Psoas muscle (tissue), 8 donors: ENCODE data around the gene CLSTN3. TPM values are rescaled to one million over a fixed set of nuclear protein-coding genes. Genes with fewer than 3 reads are reported as not detected.

ENCODE experiments used
- ATAC-seq, 4 donors: fragments of 200-7000 bp; cut with Tn5 transposase; one replicate each; pipeline ENCODE4 v1.9.1; 2020; ENCODE audit warnings: moderate library complexity in 3 of 4, mild to moderate bottlenecking in 2 of 4
- DNase-seq, 2 donors: peaks; one replicate each; pipeline ENCODE4 v3.0.0-alpha.2; 2020
- H3K27ac ChIP-seq: fragments of 200-600 bp; one replicate; pipeline ENCODE4 v1.8.0; 2022
- H3K27me3 ChIP-seq, 3 donors: fragments of 200-600 bp in 1 of 3; one replicate each; pipeline versions ENCODE4 v1.6.1 to v1.8.0; 2013 to 2022; ENCODE audit warnings: low read length in 2 of 3, mild to moderate bottlenecking in 2 of 3, moderate library complexity in 1 of 3; ENCODE audit not compliant: insufficient read depth in 3 of 3
- H3K36me3 ChIP-seq, 2 donors: fragments of 200-600 bp in 1 of 2; one replicate each; pipeline versions ENCODE4 v1.6.1 to v1.8.0; 2013 to 2022; ENCODE audit warnings: low read depth in 1 of 2, mild to moderate bottlenecking in 1 of 2, moderate library complexity in 1 of 2; ENCODE audit not compliant: insufficient read depth in 1 of 2
- H3K4me1 ChIP-seq: fragments of 200-600 bp; one replicate; pipeline ENCODE4 v1.8.0; 2022
- H3K4me3 ChIP-seq: fragments of 200-600 bp; one replicate; pipeline ENCODE4 v1.8.0; 2022; ENCODE audit warnings: mild to moderate bottlenecking
- H3K9me3 ChIP-seq: fragments of 200-600 bp; one replicate; pipeline ENCODE4 v1.8.0; 2022
- CTCF ChIP-seq: fragments of 200-600 bp; IDR thresholded peaks from one replicate; pipeline ENCODE4 v1.8.0; 2022; ENCODE audit warnings: antibody characterized with exemption
- WGBS, 3 donors: extraction: QIAGEN DNeasy Blood & Tissue Kit; methylation state at CpG; one replicate each; pipeline versions ENCODE4 v1.1.6 to v1.1.7; 2013; 5-methylcytosine and 5-hydroxymethylcytosine counted together
- intact Hi-C, 2 donors: fragments of 100-400 bp; cut with DNase I; formaldehyde crosslinking; loops; one replicate each; pipeline versions ENCODE4 v1.11.0 to v1.14.2; 2022
- polyA plus RNA-seq, 3 donors: library from polyadenylated mRNA; stranded (reverse); fragments of 200-250 nt; gene quantifications; one replicate each; pipeline ENCODE4 v1.2.3, GENCODE V29; 2013
- total RNA-seq, 4 donors: library from RNA; stranded (reverse); fragmentation: NEBNext Ultra II Directional in 2 of 4; extraction: Animal tissue kit (Norgen Biotek cat#: 25700) in 2 of 4; gene quantifications; one replicate each; pipeline versions ENCODE4 v1.2.1 to v1.2.4, GENCODE V29; 2021 to 2023
- donor health status: healthy with polysubstance abuse.
- donor health status: DM: no; HTN: no; CAD: no; lungs with moderate emphysema.
- donor health status: Bipolar disorder and iron deficiency.
- donor health status: healthy.
- donor health status: DM: yes; HTN: yes; CAD: no.
- donor health status: DM: no; HTN: no; CAD: no.
- donor health status: DM: no; HTN: no; CAD: no.
- donor health status: DM: yes; HTN: yes; CAD: no.

Gene CLSTN3
- total and polyA plus RNA-seq, 7 donors: 1.2 to 5.1 (median 3.2) TPM

DNA sequence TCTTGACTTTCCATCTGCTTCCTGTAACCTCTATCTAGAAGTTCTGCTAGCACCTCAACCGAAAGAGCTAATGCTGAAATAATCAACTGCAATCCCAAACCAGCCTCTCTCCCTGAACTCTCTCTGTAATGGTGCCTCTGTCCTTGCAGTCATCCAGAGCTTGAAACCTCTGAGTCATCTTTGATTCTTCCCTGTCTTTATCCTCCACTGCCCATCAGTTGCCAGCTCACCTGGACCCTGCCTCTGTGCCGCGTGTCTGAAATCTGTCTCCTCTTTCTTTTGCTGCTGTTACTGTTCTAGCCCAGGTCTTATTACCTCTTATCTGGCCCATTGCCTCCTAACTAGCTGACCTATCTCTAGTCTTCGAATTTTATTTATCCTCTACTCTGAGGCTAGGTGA lies 15.5 kb downstream of the CLSTN3 start:
- DNase-seq (no peak), ATAC-seq (no peak)
- no peaks in the 10 kb centered on the region for H3K9me3 ChIP-seq
- TF ChIP-seq CTCF: no peak
- H3K36me3 ChIP-seq: no peaks in the 10 kb centered on the region
- H3K4me1 ChIP-seq: no peaks in the 10 kb centered on the region
- WGBS, 3 donors: 79 to 90% (median 82%) methylated on average over 4 of the region's 4 CpGs
- no peak overlapping the region for H3K27ac ChIP-seq
- intact Hi-C loops: loop anchor here in 1 of 2 donors (10.0 kb wide), 1 partner anchor 489 kb away; no protein-coding TSS in a partner anchor
- H3K4me3 ChIP-seq: no peak overlapping the region
- no peaks in the 10 kb centered on the region for H3K27me3 ChIP-seq

DNA sequence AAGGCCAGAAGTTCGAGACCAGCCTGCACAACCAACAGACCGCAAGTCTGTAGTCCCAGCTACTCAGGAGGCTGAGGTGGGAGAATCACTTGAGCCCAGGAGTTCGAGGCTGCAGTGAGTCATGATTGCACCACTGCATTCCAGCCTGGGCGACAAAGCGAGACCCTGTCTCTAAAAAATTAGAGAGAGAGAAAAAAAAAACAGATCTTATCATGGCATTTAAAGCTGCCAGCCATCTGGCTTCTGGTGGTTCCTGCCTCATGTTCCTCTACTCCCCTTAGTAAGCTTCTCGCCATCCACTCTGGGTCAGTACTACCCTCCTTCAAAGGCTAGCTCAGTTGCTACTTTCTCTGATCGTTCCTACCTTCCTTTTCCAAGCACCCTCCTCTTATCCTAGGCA lies 16.1 kb downstream of the CLSTN3 start:
- intact Hi-C loops: loop anchor here in 1 of 2 donors (10.0 kb wide), 1 partner anchor 489 kb away; no protein-coding TSS in a partner anchor
- H3K27me3 ChIP-seq: no peaks in the 10 kb centered on the region
- H3K27ac ChIP-seq: no peak overlapping the region
- no peak for TF ChIP-seq CTCF
- ATAC-seq (no peak), DNase-seq (no peak)
- H3K36me3 ChIP-seq: no peaks in the 10 kb centered on the region
- no peaks in the 10 kb centered on the region for H3K4me1 ChIP-seq
- WGBS, 3 donors: 86 to 92% (median 89%) methylated on average over 7 of the region's 7 CpGs
- no peaks in the 10 kb centered on the region for H3K9me3 ChIP-seq
- no peak overlapping the region for H3K4me3 ChIP-seq

- Histone ChIP-seq H3K27me3 (no peaks in the 10 kb centered on the region), H3K4me3 (no peak overlapping the region), H3K4me1 (no peaks in the 10 kb centered on the region), H3K27ac (no peak overlapping the region), H3K36me3 (no peaks in the 10 kb centered on the region), H3K9me3 (no peaks in the 10 kb centered on the region)
- DNase-seq (no peak), ATAC-seq (no peak)
- intact Hi-C loops: loop anchor here in 1 of 2 donors (10.0 kb wide), 1 partner anchor 488 kb away; no protein-coding TSS in a partner anchor
- 88 to 92% (median 92%) methylated on average over 7 of the region's 7 CpGs for WGBS, 3 donors
- TF ChIP-seq CTCF: no peak
Observed at GRCh38 chr12:7146906-7147305, 16.7 kb downstream of the CLSTN3 start.

DNA sequence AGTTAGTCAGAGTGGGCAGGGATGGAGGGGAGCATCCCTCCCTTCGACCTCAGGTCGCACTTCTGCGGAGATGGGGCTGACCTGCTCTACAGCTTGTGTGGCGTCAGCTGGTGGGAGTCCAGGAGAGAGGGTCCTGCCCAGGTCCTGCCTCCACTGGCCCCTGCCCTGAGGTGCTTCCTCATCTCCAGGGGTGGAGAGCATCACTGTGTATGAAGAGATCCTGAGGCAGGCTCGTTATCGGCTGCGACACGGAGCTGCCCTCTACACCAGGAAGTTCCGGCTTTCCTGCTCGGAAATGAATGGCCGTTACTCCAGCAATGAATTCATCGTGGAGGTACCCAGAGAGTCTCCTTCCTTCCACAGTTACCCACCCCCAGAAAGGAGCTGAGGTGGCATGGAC lies 20.2 kb downstream of the CLSTN3 start:
- WGBS, 3 donors: 80 to 88% (median 86%) methylated on average over 12 of the region's 12 CpGs
- ATAC-seq (no peak), DNase-seq (no peak)
- intact Hi-C loops: no loop called here
- Histone ChIP-seq H3K36me3 (no peaks in the 10 kb centered on the region), H3K27ac (no peak overlapping the region), H3K27me3 (no peaks in the 10 kb centered on the region), H3K4me1 (no peaks in the 10 kb centered on the region), H3K9me3 (no peaks in the 10 kb centered on the region), H3K4me3 (no peak overlapping the region)
- TF ChIP-seq CTCF: no peak

DNA sequence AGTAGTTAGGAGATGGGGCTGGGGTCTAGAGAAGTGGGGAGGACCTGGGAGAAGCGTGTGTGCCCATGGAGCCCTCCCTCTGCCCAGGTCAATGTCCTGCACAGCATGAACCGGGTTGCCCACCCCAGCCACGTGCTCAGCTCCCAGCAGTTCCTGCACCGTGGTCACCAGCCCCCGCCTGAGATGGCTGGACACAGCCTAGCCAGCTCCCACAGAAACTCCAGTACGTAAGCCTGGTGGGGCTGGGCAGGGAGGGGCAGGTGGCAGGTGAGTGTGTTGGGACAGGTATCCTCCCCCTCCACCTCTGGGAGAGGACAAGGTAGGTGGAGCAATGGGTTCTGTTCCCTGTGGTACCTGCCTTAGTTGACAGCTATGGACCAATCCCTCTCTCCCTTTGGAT lies 20.7 kb downstream of the CLSTN3 start:
- Histone ChIP-seq H3K36me3 (no peaks in the 10 kb centered on the region), H3K27ac (no peak overlapping the region), H3K4me1 (no peaks in the 10 kb centered on the region), H3K27me3 (no peaks in the 10 kb centered on the region), H3K4me3 (no peak overlapping the region), H3K9me3 (no peaks in the 10 kb centered on the region)
- intact Hi-C loops: no loop called here
- 91 to 96% (median 95%) methylated on average over 5 to 6 of the region's 6 CpGs for WGBS, 3 donors
- TF ChIP-seq CTCF: no peak
- DNase-seq (no peak), ATAC-seq (no peak)
